K562 (cell line): ENCODE data around the gene NOSIP. TPM values are rescaled to one million over a fixed set of nuclear protein-coding genes. Genes with fewer than 3 reads are reported as not detected.
A peak's percentile ranks its signal among the peaks of the same experiment; 100 is the strongest.

ENCODE experiments used
- ATAC-seq: fragments of 200-7000 bp; cut with Tn5 transposase; 3 replicates; pipeline ENCODE4 v1.9.1; 2020; ENCODE audit warnings: moderate library complexity
- BruUV-seq: library from RNA; stranded (reverse); fragments of 400-500 nt; replicated peaks from 2 replicates; lab custom pipeline; 2021; lab: Mats Ljungman, UMichigan
- CTCF ChIA-PET: fragments of 300-600 bp; formaldehyde crosslinking; extraction: SDS; loops from one replicate; lab custom pipeline; 2021; ENCODE audit warnings: low intra/inter-chr PET ratio; lab: Yijun Ruan, JAX
- POLR2A ChIA-PET: fragments of 300-600, 350-650 bp; sonication (Branson Sonifier 250); formaldehyde crosslinking; extraction: SDS; loops from one replicate; lab custom pipeline; 2021; ENCODE audit warnings: antibody characterized with exemption, inconsistent platforms; lab: Yijun Ruan, JAX
- DNase-seq, 4 experiments: peaks; one replicate each; pipeline versions ENCODE4 v3.0.0 to v3.0.0-alpha.2; 2011 to 2018; ENCODE audit warnings: low spot score in 3 of 4, mixed read lengths in 3 of 4; ENCODE audit errors: extremely low read depth in 1 of 4
- FAIRE-seq: peaks from 2 replicates; lab custom pipeline; 2011; peaks lifted over from hg19 to GRCh38; lab: Jason Lieb, UNC
- H2AFZ ChIP-seq: 2 replicates; pipeline ENCODE4 v1.6.0; 2011; ENCODE audit warnings: low read depth, low read length, control low read depth, inconsistent platforms
- H3K27ac ChIP-seq: fragments of 200-600 bp; 3 replicates; pipeline ENCODE4 v1.8.0; 2011; ENCODE audit warnings: low read depth, mild to moderate bottlenecking, control low read depth, inconsistent platforms, low read length, moderate library complexity, mixed read lengths; ENCODE audit errors: extremely low read depth
- H3K27me3 ChIP-seq, 2 experiments: fragments of 300-600 bp in 1 of 2; 2 replicates in 1 of 2; 3 replicates in 1 of 2; pipeline versions ENCODE4 v1.6.0 to v1.8.0; 2011; ENCODE audit warnings: inconsistent platforms in 2 of 2, low read length in 2 of 2, mild to moderate bottlenecking in 1 of 2, mixed read lengths in 1 of 2, moderate library complexity in 1 of 2; ENCODE audit not compliant: control insufficient read depth in 2 of 2, insufficient read depth in 2 of 2
- H3K36me3 ChIP-seq: fragments of 300-600 bp; 3 replicates; pipeline ENCODE4 v1.8.0; 2011; ENCODE audit warnings: mild to moderate bottlenecking, low read length, inconsistent platforms; ENCODE audit not compliant: control insufficient read depth, insufficient read depth
- H3K4me1 ChIP-seq, 2 experiments: fragments of 200-600 bp in 1 of 2; replicated peaks in 1 of 2; 2 replicates in 1 of 2; 3 replicates in 1 of 2; pipeline versions ENCODE4 v1.5.1 to v1.8.0; 2011; ENCODE audit warnings: inconsistent platforms in 2 of 2, low read length in 2 of 2, mild to moderate bottlenecking in 1 of 2, mixed read lengths in 1 of 2, moderate library complexity in 1 of 2; ENCODE audit not compliant: control insufficient read depth in 2 of 2, insufficient read depth in 2 of 2
- H3K4me2 ChIP-seq: 2 replicates; pipeline ENCODE4 v1.6.1; 2011; ENCODE audit warnings: low read length, control low read depth, inconsistent platforms, mixed read lengths; ENCODE audit not compliant: insufficient read depth
- H3K4me3 ChIP-seq: fragments of 200-600 bp; sonication (generic), shearing (Covaris generic); 2 replicates; pipeline ENCODE4 v1.5.1; 2016; ENCODE audit warnings: control low read depth, inconsistent platforms
- H3K79me2 ChIP-seq: fragments of 200-600 bp; 3 replicates; pipeline ENCODE4 v1.8.0; 2011; ENCODE audit warnings: low read length, inconsistent platforms; ENCODE audit not compliant: control insufficient read depth, insufficient read depth
- H3K9ac ChIP-seq, 2 experiments: 2 replicates each; pipeline versions ENCODE4 v1.6.0 to v1.6.1; 2011; ENCODE audit warnings: low read depth in 2 of 2, low read length in 2 of 2, control low read depth in 1 of 2, inconsistent platforms in 1 of 2, mild to moderate bottlenecking in 1 of 2, mixed read lengths in 1 of 2; ENCODE audit not compliant: insufficient read depth in 1 of 2
- H3K9me1 ChIP-seq: one replicate; pipeline ENCODE4 v1.6.0; 2011; ENCODE audit warnings: inconsistent platforms, mild to moderate bottlenecking, low read length, moderate library complexity; ENCODE audit not compliant: control insufficient read depth, insufficient read depth
- H3K9me3 ChIP-seq: replicated peaks from 2 replicates; pipeline ENCODE4 v1.5.1; 2011; ENCODE audit warnings: low read depth, low read length, inconsistent platforms; ENCODE audit not compliant: control insufficient read depth, insufficient read depth
- H4K20me1 ChIP-seq: replicated peaks from 2 replicates; pipeline ENCODE4 v1.6.1; 2011; ENCODE audit warnings: low read length, inconsistent platforms, mixed read lengths; ENCODE audit not compliant: control insufficient read depth, insufficient read depth
- ATF7 ChIP-seq: fragments of 450-650 bp; IDR thresholded peaks from 2 replicates; pipeline ENCODE4 v1.7.1; 2014; ENCODE audit warnings: mild to moderate bottlenecking, moderate library complexity
- BCOR ChIP-seq: fragments of 450-650 bp; IDR thresholded peaks from 2 replicates; pipeline ENCODE4 v1.6.1; 2016
- CBX5 ChIP-seq: IDR thresholded peaks from 2 replicates; pipeline ENCODE4 v1.6.1; 2014; ENCODE audit warnings: low read depth, borderline replicate concordance
- E2F3 ChIP-seq: fragments of 250-450 bp; sonication (Bioruptor Pico); IDR thresholded peaks from 2 replicates; pipeline ENCODE4 v1.4.0; 2020; ENCODE audit warnings: mild to moderate bottlenecking
- HBP1 ChIP-seq: fragments of 450-650 bp; formaldehyde crosslinking; IDR thresholded peaks from 2 replicates; pipeline ENCODE4 v1.4.0; 2022; ENCODE audit warnings: missing genetic modification characterization
- KDM1A ChIP-seq, 2 experiments: fragments of 450-650 bp; IDR thresholded peaks; 2 replicates each; pipeline ENCODE4 v1.6.1; 2016; ENCODE audit warnings: mild to moderate bottlenecking in 2 of 2
- MAZ ChIP-seq, 2 experiments: fragments of 450-650 bp in 1 of 2; sonication (generic) in 1 of 2; formaldehyde crosslinking; IDR thresholded peaks in 1 of 2; conservative IDR thresholded peaks in 1 of 2; 2 replicates each; pipeline versions ENCODE4 v1.4.0 to v1.5.0; 2020; ENCODE audit warnings: mild to moderate bottlenecking in 1 of 2, missing genetic modification reagents in 1 of 2
- MED1 ChIP-seq: sonication (generic); formaldehyde crosslinking; IDR thresholded peaks from 2 replicates; pipeline ENCODE4 v1.8.1; 2023; ENCODE audit warnings: missing genetic modification reagents, borderline replicate concordance
- NONO ChIP-seq, 2 experiments: fragments of 200-400 bp in 1 of 2; fragments of 450-650 bp in 1 of 2; formaldehyde crosslinking in 1 of 2; IDR thresholded peaks; 2 replicates each; pipeline ENCODE4 v1.6.1; 2017; ENCODE audit warnings: low read depth in 2 of 2, mild to moderate bottlenecking in 2 of 2, moderate library complexity in 2 of 2, low read length in 1 of 2
- POLR3A ChIP-seq: IDR thresholded peaks from 2 replicates; pipeline ENCODE4 v1.6.1; 2011; ENCODE audit warnings: borderline replicate concordance, mild to moderate bottlenecking, moderate library complexity; ENCODE audit not compliant: insufficient read length, insufficient read depth; ENCODE audit errors: extremely low read depth
- RBM25 ChIP-seq: fragments of 200-400 bp; formaldehyde crosslinking; IDR thresholded peaks from 2 replicates; pipeline ENCODE4 v1.6.1; 2018; ENCODE audit warnings: low read length, low read depth, moderate library complexity; ENCODE audit not compliant: severe bottlenecking
- SFPQ ChIP-seq: fragments of 200-400 bp; formaldehyde crosslinking; IDR thresholded peaks from 2 replicates; pipeline ENCODE4 v1.6.1; 2017; ENCODE audit warnings: mild to moderate bottlenecking, low read depth, low read length, moderate library complexity
- SMARCA5 ChIP-seq: fragments of 450-650 bp; IDR thresholded peaks from 2 replicates; pipeline ENCODE4 v1.6.1; 2016
- SUPT5H ChIP-seq: fragments of 450-650 bp; IDR thresholded peaks from 2 replicates; pipeline ENCODE4 v1.6.1; 2016
- ZFP36 ChIP-seq: fragments of 150-350 bp; IDR thresholded peaks from 2 replicates; pipeline ENCODE4 v1.6.1; 2018; ENCODE audit warnings: low read length, low read depth; ENCODE audit not compliant: partially characterized antibody
- ZNF507 ChIP-seq: conservative IDR thresholded peaks from 2 replicates; pipeline ENCODE4 v1.6.1; 2017; ENCODE audit warnings: missing genetic modification characterization, missing compliant biosample characterization
- ZNF644 ChIP-seq: fragments of 200-800 bp; sonication (Bioruptor generic); IDR thresholded peaks from 2 replicates; pipeline ENCODE4 v1.6.1; 2016; ENCODE audit warnings: low read depth, missing genetic modification characterization, missing compliant biosample characterization
- WGBS: fragments of 100-300 bp; shearing (Covaris generic); methylation state at CpG from one replicate; pipeline ENCODE4 v1.1.6; 2016; ENCODE audit warnings: low coverage, mixed read lengths; ENCODE audit not compliant: insufficient coverage; ENCODE audit errors: missing lambda C conversion rate; 5-methylcytosine and 5-hydroxymethylcytosine counted together
- in situ Hi-C: fragments of 300-500 bp; cut with MboI; formaldehyde crosslinking; loops from 4 replicates; pipeline ENCODE4 v1.15.0; 2018; ENCODE audit warnings: inconsistent platforms, mixed read lengths
- intact Hi-C: fragments of 100-400 bp; cut with micrococcal nuclease; formaldehyde crosslinking; loops from 2 replicates; pipeline ENCODE4 v1.14.2; 2022
- polyA plus RNA-seq, 8 experiments: library from polyadenylated mRNA; depleted of rRNA in 4 of 8; stranded (reverse) in 5 of 8; unstranded in 3 of 8; fragments of >200 nt; fragmentation: Nextera tagmentation in 2 of 8; fragmentation: Illumina TruSeq in 1 of 8; extraction: Ambion mirVana in 2 of 8; extraction: Trizol in 1 of 8; gene quantifications; 2 replicates each; pipeline versions ENCODE4 v1.2.1 to v1.2.3, GENCODE V29; 2011 to 2014; ENCODE audit warnings: inconsistent platforms in 1 of 8, missing spikeins in 1 of 8
- total RNA-seq, 7 experiments: library from RNA; depleted of rRNA in 6 of 7; stranded (reverse); fragments of >200 nt in 6 of 7; fragmentation: Illumina TruSeq in 2 of 7; extraction: Trizol in 2 of 7; gene quantifications; 2 replicates each; pipeline versions ENCODE4 v1.2.1 to v1.2.3, GENCODE V29; 2011 to 2021; ENCODE audit warnings: low replicate concordance in 1 of 7

NOSIP gene
- total and polyA plus RNA-seq, 9 of the 15 experiments (the other 6 are each of a cell fraction or from before 2014, with no cell fraction given) = 14.4 to 153 (median 79.9) TPM

- TF ChIP-seq MAZ (CRISPR knock-in tag; conservative IDR thresholded peaks at IDR 0.05 in 1 of 2, IDR thresholded peaks at IDR 0.05 in 1 of 2) = peak in 1 of 2 experiments; percentile 48; a peak in 1 of 4 replicates
- no peak for TF ChIP-seq ZNF644 (tag)
- no peak for TF ChIP-seq ZNF507 (tag)
- peak; percentile 33; the same call in 1 of the 2 replicates for TF ChIP-seq ATF7
- TF ChIP-seq, all 486 proteins: peak for 34
Measured at GRCh38 chr19:49546825-49547565, 33.4 kb downstream of the NOSIP start (continued).

- FAIRE-seq (no peak), ATAC-seq (no peak; the same call in 2 of the 3 replicates)
- no peak overlapping the region for H3K4me2 ChIP-seq
- H3K4me1 ChIP-seq = peaks cover 2 to 18% of the 10 kb centered on the region in 2 experiments; a peak in 2 of 5 replicates
- H3K27me3 ChIP-seq = no peaks in the 10 kb centered on the region
- 0 out of 3 replicates have a peak, but pooled peaks cover 1% of the 10 kb centered on the region for H3K36me3 ChIP-seq
- BruUV-seq = no TSS peak
- CTCF ChIA-PET = no interaction called here
- TF ChIP-seq BCOR (peak; percentile 95), SMARCA5 (peak; percentile 93), SUPT5H (0 out of 2 replicates have a peak, but pooled peaks have one; percentile 13), MED1 (CRISPR knock-in tag) (no peak), POLR3A (no peak), NONO (IDR thresholded peaks at IDR 0.05; ENCODE audit: low read depth in 2 of 2, low read length in 1 of 2) (no peak), SFPQ (no peak), HBP1 (no peak), KDM1A (IDR thresholded peaks at IDR 0.05) (peak; percentile 51 to 78; a peak in 3 of 4 replicates), RBM25 (peak; percentile 58), CBX5 (no peak), E2F3 (CRISPR knock-in tag) (no peak), ZFP36 (peak; percentile 81)
- TF ChIP-seq, all 486 proteins: peak for 6
- H3K27ac ChIP-seq = no peak overlapping the region
- H3K9me1 ChIP-seq = no peaks in the 10 kb centered on the region
- 42% methylated on average over 5 of the region's 5 CpGs for WGBS
- intact Hi-C loops (no loop called here), in situ Hi-C loops (loop anchor here (5.0 kb wide), 1 partner anchor 37 kb away; no protein-coding TSS in a partner anchor)
- POLR2A ChIA-PET = interaction anchor here (0.6 to 1.5 kb wide), 3 partner anchors 10 to 36 kb away, joined by 3 to 6 read pairs (median 5); partner anchors contain the start of gene NOSIP
- no peak overlapping the region for H2AFZ ChIP-seq
- H3K4me3 ChIP-seq = no peak overlapping the region
- no peaks in the 10 kb centered on the region for H3K79me2 ChIP-seq
- H3K9ac ChIP-seq = no peak overlapping the region
- H3K9me3 ChIP-seq = no peaks in the 10 kb centered on the region
- DNase-seq = peak in 1 of 4 experiments; percentile 5
- H4K20me1 ChIP-seq = no peaks in the 10 kb centered on the region
Measured at GRCh38 chr19:49544154-49544553, 36.2 kb downstream of the NOSIP start.
